Endodermal cell (in vitro differentiated cells): ENCODE measurements around the gene HBE1. TPM values are rescaled to one million over a fixed set of nuclear protein-coding genes. Genes with fewer than 3 reads are reported as not detected.

Experiments
- DNase-seq: peaks from one replicate; pipeline ENCODE4 v3.0.0-alpha.2; 2017
- H3K27ac ChIP-seq: 2 replicates; pipeline ENCODE4 v1.5.1; 2013; ENCODE audit warnings: mild to moderate bottlenecking, low read depth, low read length, moderate library complexity
- H3K27me3 ChIP-seq: 2 replicates; pipeline ENCODE4 v1.6.1; 2013; ENCODE audit warnings: mild to moderate bottlenecking, low read length, moderate library complexity; ENCODE audit not compliant: insufficient read depth, control insufficient read depth, poor library complexity, severe bottlenecking
- H3K36me3 ChIP-seq: 2 replicates; pipeline ENCODE4 v1.7.0; 2013; ENCODE audit warnings: mild to moderate bottlenecking, low read length, moderate library complexity; ENCODE audit not compliant: control insufficient read depth, insufficient read depth
- H3K4me1 ChIP-seq: one replicate; pipeline ENCODE4 v1.7.0; 2013; ENCODE audit warnings: low read length; ENCODE audit not compliant: control insufficient read depth, insufficient read depth
- H3K4me3 ChIP-seq: 2 replicates; pipeline ENCODE4 v1.5.1; 2013; ENCODE audit warnings: mild to moderate bottlenecking, low read length, moderate library complexity
- H3K9ac ChIP-seq: 2 replicates; pipeline ENCODE4 v1.6.1; 2013; ENCODE audit warnings: mild to moderate bottlenecking, low read length, moderate library complexity; ENCODE audit not compliant: poor library complexity, severe bottlenecking; ENCODE audit errors: extremely low read depth
- H3K9me3 ChIP-seq: 2 replicates; pipeline ENCODE4 v1.6.1; 2013; ENCODE audit warnings: mild to moderate bottlenecking, low read length, moderate library complexity; ENCODE audit not compliant: control insufficient read depth
- H3K27ac Mint-ChIP-seq: 2 replicates; pipeline ENCODE4 v1.8.0; 2020; ENCODE audit warnings: mixed read lengths
- H3K27me3 Mint-ChIP-seq: 2 replicates; pipeline ENCODE4 v1.8.0; 2021; ENCODE audit warnings: mild to moderate bottlenecking, mixed read lengths; ENCODE audit not compliant: insufficient read depth
- H3K36me3 Mint-ChIP-seq: 2 replicates; pipeline ENCODE4 v1.8.0; 2020; ENCODE audit warnings: low read depth, mixed read lengths
- H3K4me1 Mint-ChIP-seq: 2 replicates; pipeline ENCODE4 v1.8.0; 2020; ENCODE audit warnings: mixed read lengths
- H3K4me3 Mint-ChIP-seq: 2 replicates; pipeline ENCODE4 v1.8.0; 2020; ENCODE audit warnings: mild to moderate bottlenecking, moderate library complexity, mixed read lengths
- H3K9me3 Mint-ChIP-seq: 2 replicates; pipeline ENCODE4 v1.8.0; 2020; ENCODE audit warnings: mild to moderate bottlenecking, mixed read lengths
- CTCF ChIP-seq: fragments of 200-600 bp; sonication (generic); conservative IDR thresholded peaks from 2 replicates; pipeline ENCODE4 v1.5.0; 2021; ENCODE audit warnings: antibody characterized with exemption, mild to moderate bottlenecking
- WGBS, 2 experiments: methylation state at CpG; one replicate each; pipeline versions ENCODE4 v1.1.5 to v1.1.7; 2013; ENCODE audit warnings: missing lambda C conversion rate in 2 of 2, mixed read lengths in 1 of 2; ENCODE audit not compliant: insufficient coverage in 1 of 2, insufficient read length in 1 of 2; 5-methylcytosine and 5-hydroxymethylcytosine counted together
- total RNA-seq, 2 donors: library from RNA; stranded (reverse); fragmentation: NEBNext Ultra II Directional in 1 of 2; extraction: Animal tissue kit (Norgen Biotek cat#: 25700) in 1 of 2; gene quantifications; 2 replicates in 1 of 2; 3 replicates in 1 of 2; pipeline ENCODE4 v1.2.1, GENCODE V29; 2021

HBE1 gene
- total RNA-seq, 2 donors from 2014 or later: 0.81 to 6.1 TPM

DNA sequence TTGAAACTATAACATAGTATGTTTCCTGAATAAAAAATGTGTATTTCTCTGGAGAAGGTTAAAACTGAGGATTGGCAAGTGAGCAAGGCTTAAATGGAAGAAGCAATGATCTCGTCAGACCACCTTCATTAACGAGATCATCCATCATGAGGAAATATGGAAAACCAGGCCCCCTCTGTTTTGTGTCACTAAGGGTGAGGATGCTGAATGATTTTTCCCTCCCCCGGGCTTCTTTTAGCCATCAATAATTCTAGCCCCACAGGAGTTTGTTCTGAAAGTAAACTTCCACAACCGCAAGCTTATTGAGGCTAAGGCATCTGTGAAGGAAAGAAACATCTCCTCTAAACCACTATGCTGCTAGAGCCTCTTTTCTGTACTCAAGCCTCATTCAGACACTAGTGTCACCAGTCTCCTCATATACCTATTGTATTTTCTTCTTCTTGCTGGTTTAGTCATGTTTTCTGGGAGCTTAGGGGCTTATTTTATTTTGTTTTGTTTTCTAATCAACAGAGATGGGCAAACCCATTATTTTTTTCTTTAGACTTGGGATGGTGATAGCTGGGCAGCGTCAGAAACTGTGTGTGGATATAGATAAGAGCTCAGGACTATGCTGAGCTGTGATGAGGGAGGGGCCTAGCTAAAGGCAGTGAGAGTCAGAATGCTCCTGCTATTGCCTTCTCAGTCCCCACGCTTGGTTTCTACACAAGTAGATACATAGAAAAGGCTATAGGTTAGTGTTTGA is 5.8 kb upstream of the HBE1 start:
- Histone ChIP-seq H3K36me3 (no peaks in the 10 kb centered on the region), H3K4me1 (peaks cover 4% of the 10 kb centered on the region), H3K27ac (no peak overlapping the region), H3K9me3 (no peaks in the 10 kb centered on the region), H3K4me3 (no peak overlapping the region), H3K9ac (no peak overlapping the region), H3K27me3 (no peaks in the 10 kb centered on the region)
- Mint-ChIP-seq H3K27me3 (no peaks in the 10 kb centered on the region), H3K9me3 (no peaks in the 10 kb centered on the region), H3K36me3 (no peaks in the 10 kb centered on the region), H3K27ac (no peak overlapping the region), H3K4me3 (no peak overlapping the region), H3K4me1 (peaks cover 18% of the 10 kb centered on the region)
- 83 to 90% methylated on average over 4 to 6 of the region's 6 CpGs for WGBS, 2 experiments
- no peak for DNase-seq
- no peak for TF ChIP-seq CTCF

GRCh38 chr11:5274395-5274794 is 4.7 kb upstream of the HBE1 start:
- peak overlapping the region; percentile 52 for H3K27ac Mint-ChIP-seq
- Histone ChIP-seq H3K4me3 (no peak overlapping the region), H3K9me3 (no peaks in the 10 kb centered on the region), H3K27me3 (no peaks in the 10 kb centered on the region), H3K4me1 (peaks cover 4% of the 10 kb centered on the region), H3K9ac (no peak overlapping the region), H3K36me3 (no peaks in the 10 kb centered on the region), H3K27ac (no peak overlapping the region)
- H3K4me3 Mint-ChIP-seq: no peak overlapping the region
- peaks cover 13% of the 10 kb centered on the region for H3K4me1 Mint-ChIP-seq
- 85 to 87% methylated on average over 3 to 5 of the region's 5 CpGs for WGBS, 2 experiments
- H3K9me3 Mint-ChIP-seq: no peaks in the 10 kb centered on the region
- no peaks in the 10 kb centered on the region for H3K36me3 Mint-ChIP-seq
- no peak for TF ChIP-seq CTCF
- no peak for DNase-seq
- no peaks in the 10 kb centered on the region for H3K27me3 Mint-ChIP-seq

DNA sequence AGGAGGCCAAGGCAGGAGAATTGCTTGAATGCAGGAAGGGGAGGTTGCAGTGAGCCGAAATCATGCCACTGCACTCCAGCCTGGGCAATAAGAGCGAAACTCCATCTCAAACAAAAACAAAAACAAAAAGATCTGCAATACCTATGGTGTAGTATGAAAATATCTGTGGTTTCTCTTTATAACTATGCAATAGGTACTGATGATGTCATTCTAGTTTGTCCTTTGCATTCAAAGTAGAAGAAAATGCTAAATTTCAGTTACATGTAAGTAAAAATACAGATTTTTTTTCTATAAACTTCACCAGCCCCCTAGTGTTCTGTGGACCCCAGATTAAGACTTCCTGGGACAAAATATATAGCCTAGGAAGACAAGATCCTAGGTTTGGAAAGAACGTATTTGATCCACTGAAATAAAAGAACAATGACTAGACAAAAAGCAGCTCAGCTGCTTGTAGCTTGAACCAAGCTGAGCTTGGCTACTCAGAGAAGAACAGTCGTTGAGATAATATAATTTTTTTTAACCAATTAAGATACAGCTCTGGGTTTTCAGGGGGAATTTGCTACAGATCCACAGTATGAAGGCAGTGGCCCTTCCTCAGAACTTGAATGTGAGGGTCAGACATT is 2.8 kb upstream of the HBE1 start:
- Histone ChIP-seq H3K27ac (no peak overlapping the region), H3K36me3 (no peaks in the 10 kb centered on the region), H3K9me3 (no peaks in the 10 kb centered on the region), H3K27me3 (no peaks in the 10 kb centered on the region), H3K4me3 (no peak overlapping the region), H3K9ac (no peak overlapping the region), H3K4me1 (peaks cover 4% of the 10 kb centered on the region)
- WGBS, 2 experiments: 86 to 92% methylated on average over 1 to 3 of the region's 4 CpGs
- Mint-ChIP-seq H3K36me3 (no peaks in the 10 kb centered on the region), H3K4me1 (peaks cover 13% of the 10 kb centered on the region), H3K4me3 (no peak overlapping the region), H3K27me3 (no peaks in the 10 kb centered on the region), H3K27ac (no peak overlapping the region), H3K9me3 (no peaks in the 10 kb centered on the region)
- DNase-seq: no peak
- no peak for TF ChIP-seq CTCF
